ENCODE measurements around the gene ARRDC5. TPM values are rescaled to one million over a fixed set of nuclear protein-coding genes. Genes with fewer than 3 reads are reported as not detected.
"Not testable (repeated sequence)": the region's sequence is repeated elsewhere in the genome, so short reads cannot be mapped to it uniquely, and the experiment has no call there.

Gene ARRDC5
- total and polyA plus RNA-seq, 10 donors = 1.4 to 9.4 (median 6.5) TPM

DNA sequence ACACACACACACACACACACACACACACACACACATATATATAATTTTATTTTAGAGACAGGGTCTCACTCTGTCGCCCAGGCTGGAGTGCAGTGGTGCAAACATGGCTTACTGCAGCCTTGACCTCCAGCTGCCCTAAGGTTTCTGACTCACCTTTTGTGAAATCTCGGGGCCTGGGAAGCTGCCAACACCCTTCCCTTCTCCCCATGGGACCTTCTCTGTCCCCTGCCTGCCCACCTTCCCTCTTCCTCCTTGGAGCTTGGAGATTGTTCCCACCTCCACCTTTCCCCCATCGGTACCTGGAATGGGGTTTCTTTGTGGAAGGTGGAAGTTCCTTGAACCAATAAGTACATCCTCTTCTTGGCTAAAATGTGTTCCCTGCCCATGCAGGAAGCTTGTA lies 6.3 kb downstream of the ARRDC5 start:
- Histone ChIP-seq H3K4me1 (peaks cover 3 to 44% (median 22%) of the 10 kb centered on the region in 6 donors), H3K27me3 (replicated peaks in 1 of 7) (no peaks in the 10 kb centered on the region), H3K4me3 (no peak overlapping the region), H3K9me3 (no peaks in the 10 kb centered on the region), H3K36me3 (peaks cover 0 to 17% (median 0%) of the 10 kb centered on the region in 6 donors), H3K27ac (peak overlapping the region in 5 of 8 donors; percentile 29 to 70 (median 51))
- no peak for DNase-seq
- intact Hi-C loops (cut with DNase I; ENCODE audit: low total_unique reads) = no loop called here
- TF ChIP-seq, protein P1, sequence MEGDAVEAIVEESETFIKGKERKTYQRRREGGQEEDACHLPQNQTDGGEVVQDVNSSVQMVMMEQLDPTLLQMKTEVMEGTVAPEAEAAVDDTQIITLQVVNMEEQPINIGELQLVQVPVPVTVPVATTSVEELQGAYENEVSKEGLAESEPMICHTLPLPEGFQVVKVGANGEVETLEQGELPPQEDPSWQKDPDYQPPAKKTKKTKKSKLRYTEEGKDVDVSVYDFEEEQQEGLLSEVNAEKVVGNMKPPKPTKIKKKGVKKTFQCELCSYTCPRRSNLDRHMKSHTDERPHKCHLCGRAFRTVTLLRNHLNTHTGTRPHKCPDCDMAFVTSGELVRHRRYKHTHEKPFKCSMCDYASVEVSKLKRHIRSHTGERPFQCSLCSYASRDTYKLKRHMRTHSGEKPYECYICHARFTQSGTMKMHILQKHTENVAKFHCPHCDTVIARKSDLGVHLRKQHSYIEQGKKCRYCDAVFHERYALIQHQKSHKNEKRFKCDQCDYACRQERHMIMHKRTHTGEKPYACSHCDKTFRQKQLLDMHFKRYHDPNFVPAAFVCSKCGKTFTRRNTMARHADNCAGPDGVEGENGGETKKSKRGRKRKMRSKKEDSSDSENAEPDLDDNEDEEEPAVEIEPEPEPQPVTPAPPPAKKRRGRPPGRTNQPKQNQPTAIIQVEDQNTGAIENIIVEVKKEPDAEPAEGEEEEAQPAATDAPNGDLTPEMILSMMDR (IDR thresholded peaks at IDR 0.05 in 8 of 11, conservative IDR thresholded peaks at IDR 0.05 in 3 of 11) = no peak
- TF ChIP-seq POLR2AphosphoS5 (IDR thresholded peaks at IDR 0.05) (peak in 1 of 3 donors; percentile 18), POLR2A (IDR thresholded peaks at IDR 0.05) (no peak)
- 32 to 76% (median 57%) methylated on average over 3 of the region's 3 CpGs for WGBS, 5 donors

DNA sequence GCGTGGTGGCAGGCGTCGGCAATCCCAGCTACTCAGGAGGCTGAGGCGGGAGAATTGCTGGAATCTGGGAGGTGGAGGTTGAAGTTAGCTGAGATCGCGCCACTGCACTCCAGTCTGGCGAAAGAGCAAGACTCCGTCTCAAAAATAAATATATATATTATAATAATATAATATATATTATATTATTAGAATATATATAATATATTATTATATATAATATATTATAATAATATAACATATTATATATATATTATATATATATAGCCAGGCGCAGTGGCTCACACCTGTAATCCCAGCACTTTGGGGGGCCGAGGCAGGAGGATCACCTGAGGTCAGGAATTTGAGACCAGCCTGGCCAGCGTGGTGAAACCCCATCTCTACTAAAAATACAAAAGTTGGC lies 9.7 kb downstream of the ARRDC5 start:
- Histone ChIP-seq H3K36me3 (peaks cover 0 to 19% (median 8%) of the 10 kb centered on the region in 6 donors), H3K4me1 (peaks cover 3 to 33% (median 19%) of the 10 kb centered on the region in 6 donors)
- H3K27me3 ChIP-seq (replicated peaks in 1 of 7); DNase-seq; H3K9me3 ChIP-seq; H3K4me3 ChIP-seq; intact Hi-C loops (cut with DNase I; ENCODE audit: low total_unique reads); H3K27ac ChIP-seq: not testable (repeated sequence)
- 95% methylated on average over 11 of the region's 11 CpGs for WGBS, 5 donors

- peaks cover 0 to 11% (median 8%) of the 10 kb centered on the region in 6 donors for H3K36me3 ChIP-seq
- 80 to 95% (median 93%) methylated on average over 11 to 22 of the region's 22 CpGs for WGBS, 5 donors
- no peak overlapping the region for H3K27ac ChIP-seq
- intact Hi-C loops (cut with DNase I; ENCODE audit: low total_unique reads) = no loop called here
- H3K4me1 ChIP-seq = peaks cover 3 to 16% (median 13%) of the 10 kb centered on the region in 6 donors
- no peak overlapping the region for H3K4me3 ChIP-seq
- TF ChIP-seq POLR2AphosphoS5 (IDR thresholded peaks at IDR 0.05) (peak in 1 of 3 donors; percentile 29), POLR2A (IDR thresholded peaks at IDR 0.05) (no peak)
- TF ChIP-seq, protein P1 (IDR thresholded peaks at IDR 0.05 in 8 of 11, conservative IDR thresholded peaks at IDR 0.05 in 3 of 11) = no peak
- DNase-seq = no peak
- H3K27me3 ChIP-seq (replicated peaks in 1 of 7) = no peaks in the 10 kb centered on the region
- H3K9me3 ChIP-seq = no peaks in the 10 kb centered on the region
Measured at GRCh38 chr19:4891066-4891465, 11.6 kb downstream of the ARRDC5 start.

DNA sequence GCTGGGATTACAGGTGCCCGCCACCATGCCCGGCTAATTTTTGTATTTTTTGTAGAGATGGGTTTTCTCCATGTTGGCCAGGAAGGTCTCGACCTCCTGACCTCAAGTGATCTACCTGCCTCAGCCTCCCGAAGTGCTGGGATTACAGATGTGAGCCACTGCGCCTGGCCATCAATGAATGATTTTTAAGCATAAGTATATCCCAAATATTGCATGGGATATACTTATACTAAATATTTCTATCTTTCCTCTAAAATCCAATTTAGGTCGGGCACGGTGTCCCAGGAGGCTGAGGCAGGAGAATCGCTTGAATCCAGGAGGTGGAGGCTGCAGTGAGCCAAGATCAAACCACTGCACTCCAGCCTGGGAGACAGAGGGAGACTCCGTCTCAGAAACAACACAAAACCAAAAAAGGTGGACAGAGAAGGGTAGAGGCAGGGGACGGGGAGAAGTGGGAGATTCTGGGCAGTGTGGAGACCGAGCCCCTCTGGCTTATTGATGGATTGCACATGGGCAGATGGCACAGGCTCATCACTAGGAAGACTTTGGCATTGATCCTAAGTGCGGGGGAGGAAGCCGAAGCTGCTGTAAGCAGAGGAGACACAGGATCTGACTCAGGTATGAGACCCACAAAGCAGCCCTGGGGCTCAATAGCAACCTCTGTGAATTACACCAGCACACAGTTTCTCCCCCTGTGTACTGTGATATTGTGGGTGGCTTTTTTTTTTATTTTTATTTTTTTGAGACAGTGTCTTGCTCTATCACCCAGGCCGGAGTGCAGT lies 13.5 kb downstream of the ARRDC5 start:
- no peak for TF ChIP-seq POLR2A (IDR thresholded peaks at IDR 0.05)
- no peak for TF ChIP-seq POLR2AphosphoS5 (IDR thresholded peaks at IDR 0.05)
- TF ChIP-seq, protein P1 (IDR thresholded peaks at IDR 0.05 in 8 of 11, conservative IDR thresholded peaks at IDR 0.05 in 3 of 11) = no peak
- Histone ChIP-seq H3K4me3 (no peak overlapping the region), H3K36me3 (peaks cover 0 to 11% (median 8%) of the 10 kb centered on the region in 6 donors), H3K4me1 (no peaks in the 10 kb centered on the region), H3K9me3 (no peaks in the 10 kb centered on the region), H3K27ac (no peak overlapping the region), H3K27me3 (replicated peaks in 1 of 7) (no peaks in the 10 kb centered on the region)
- no peak for DNase-seq
- intact Hi-C loops (cut with DNase I; ENCODE audit: low total_unique reads) = no loop called here
- 88 to 93% (median 91%) methylated on average over 14 of the region's 14 CpGs for WGBS, 5 donors

DNA sequence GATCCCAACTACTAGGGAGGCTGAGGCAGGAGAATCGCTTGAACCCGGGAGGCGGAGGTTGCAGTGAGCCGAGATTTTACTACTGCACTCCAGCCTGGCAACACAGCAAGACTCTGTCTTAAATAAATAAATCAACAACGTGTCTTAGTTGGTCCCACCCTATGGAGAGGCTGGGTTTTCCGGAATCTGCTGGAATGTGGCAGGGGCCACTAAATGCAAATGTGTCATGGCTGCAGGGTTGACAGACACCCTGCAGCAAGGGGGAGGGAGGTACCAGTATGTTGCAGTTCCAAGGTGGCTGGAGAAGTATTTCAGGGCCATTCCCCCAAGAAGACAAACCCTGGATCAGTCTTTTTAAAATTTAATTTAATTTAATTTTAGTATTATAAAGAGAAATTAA lies 14.9 kb downstream of the ARRDC5 start:
- H3K27me3 ChIP-seq (replicated peaks in 1 of 7); H3K4me3 ChIP-seq; intact Hi-C loops (cut with DNase I; ENCODE audit: low total_unique reads); H3K27ac ChIP-seq; H3K4me1 ChIP-seq; H3K9me3 ChIP-seq; DNase-seq: not testable (repeated sequence)
- 81 to 93% (median 90%) methylated on average over 3 to 6 of the region's 6 CpGs for WGBS, 5 donors
- peaks cover 0 to 11% (median 8%) of the 10 kb centered on the region in 6 donors for H3K36me3 ChIP-seq

GRCh38 chr19:4884993-4885392 lies 17.7 kb downstream of the ARRDC5 start:
- 60 to 100% (median 94%) methylated on average over 1 to 6 of the region's 6 CpGs for WGBS, 5 donors
- H3K36me3 ChIP-seq; DNase-seq; H3K9me3 ChIP-seq; H3K4me3 ChIP-seq; H3K4me1 ChIP-seq; H3K27me3 ChIP-seq (replicated peaks in 1 of 7); intact Hi-C loops (cut with DNase I; ENCODE audit: low total_unique reads); H3K27ac ChIP-seq: not testable (repeated sequence)

GRCh38 chr19:4882874-4883273 lies 19.8 kb downstream of the ARRDC5 start:
- intact Hi-C loops (cut with DNase I; ENCODE audit: low total_unique reads); DNase-seq: not testable (repeated sequence)

More at GRCh38 chr19:4882874-4883273, 19.8 kb downstream of the ARRDC5 start:
- not testable (repeated sequence) for H3K36me3 ChIP-seq; H3K27ac ChIP-seq; H3K4me3 ChIP-seq; H3K27me3 ChIP-seq (replicated peaks in 1 of 7); H3K9me3 ChIP-seq
- peaks cover 4 to 19% (median 9%) of the 10 kb centered on the region in 6 donors for H3K4me1 ChIP-seq
- WGBS, 5 donors = 71 to 90% (median 84%) methylated on average over 6 of the region's 6 CpGs
